ENCODE data around the gene LEFTY1.

The LEFTY1 gene

GRCh38 chr1:225868631-225869330 lies 20.2 kb downstream of the LEFTY1 start:
- FAIRE-seq, result no peak

- FAIRE-seq, result no peak
Measured at GRCh38 chr1:225866981-225867380, 22.0 kb downstream of the LEFTY1 start.

- no peak for FAIRE-seq
Measured at GRCh38 chr1:225866061-225866837, 22.7 kb downstream of the LEFTY1 start.

- FAIRE-seq, result no peak
Measured at GRCh38 chr1:225865514-225865913, 23.4 kb downstream of the LEFTY1 start.

- no peak for FAIRE-seq
Measured at GRCh38 chr1:225863167-225863566, 25.8 kb downstream of the LEFTY1 start.

DNA sequence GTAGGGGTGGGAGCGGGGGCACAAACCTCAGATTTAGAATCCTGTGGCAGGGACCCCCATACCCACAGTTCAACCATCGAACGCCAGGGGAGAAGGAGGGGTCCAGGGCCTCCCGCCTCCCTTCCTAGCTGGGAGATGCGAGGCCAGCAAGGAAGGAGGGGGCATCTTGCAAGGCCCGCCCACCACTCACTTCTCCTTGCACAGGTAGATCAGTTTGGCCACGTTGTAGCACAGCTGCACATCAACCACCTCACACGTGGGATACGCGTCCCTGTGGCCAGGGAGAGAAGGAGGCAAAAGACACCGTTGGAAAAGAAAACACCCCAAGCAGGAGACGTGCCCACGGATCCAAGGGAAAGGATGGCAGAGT lies 26.4 kb downstream of the LEFTY1 start:
- FAIRE-seq, result no peak

DNA sequence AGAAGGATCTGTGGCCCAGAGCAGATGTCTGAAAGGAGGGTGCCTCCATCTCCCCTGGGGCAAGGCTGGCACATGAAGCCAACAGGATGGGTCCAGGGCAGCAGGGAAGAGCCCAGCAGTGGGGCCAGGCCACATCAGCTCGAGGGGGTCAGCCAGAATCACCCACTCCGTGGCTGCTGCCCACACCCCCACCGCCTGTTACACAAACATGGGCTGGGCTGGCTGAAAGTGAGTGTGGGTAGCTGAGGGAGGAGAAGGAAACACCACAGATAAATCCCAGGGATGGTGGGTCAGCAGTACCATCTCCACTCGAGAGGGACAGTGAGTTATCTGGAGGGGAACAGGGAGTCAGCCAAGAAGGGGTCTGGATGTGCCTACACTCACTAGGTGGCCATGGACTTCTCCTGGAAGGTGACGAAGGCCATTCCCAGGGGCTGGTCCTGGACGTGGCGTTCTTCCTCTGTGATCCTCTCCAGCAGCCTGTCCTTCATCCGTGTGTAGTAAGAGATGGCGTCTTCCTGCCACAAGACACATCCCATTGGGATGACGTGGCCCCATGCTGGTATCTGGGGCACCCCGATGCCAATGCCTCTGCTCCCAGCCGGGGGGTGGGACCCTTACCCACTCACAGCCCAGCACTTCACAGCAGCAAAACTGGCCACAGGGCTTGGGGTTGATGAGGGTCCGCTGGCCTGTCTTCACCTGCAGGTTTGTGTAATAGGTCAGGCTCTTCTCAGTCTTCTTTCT lies 26.9 kb downstream of the LEFTY1 start:
- FAIRE-seq, result no peak

- no peak for FAIRE-seq
Measured at GRCh38 chr1:225860876-225861441, 28.0 kb downstream of the LEFTY1 start.

DNA sequence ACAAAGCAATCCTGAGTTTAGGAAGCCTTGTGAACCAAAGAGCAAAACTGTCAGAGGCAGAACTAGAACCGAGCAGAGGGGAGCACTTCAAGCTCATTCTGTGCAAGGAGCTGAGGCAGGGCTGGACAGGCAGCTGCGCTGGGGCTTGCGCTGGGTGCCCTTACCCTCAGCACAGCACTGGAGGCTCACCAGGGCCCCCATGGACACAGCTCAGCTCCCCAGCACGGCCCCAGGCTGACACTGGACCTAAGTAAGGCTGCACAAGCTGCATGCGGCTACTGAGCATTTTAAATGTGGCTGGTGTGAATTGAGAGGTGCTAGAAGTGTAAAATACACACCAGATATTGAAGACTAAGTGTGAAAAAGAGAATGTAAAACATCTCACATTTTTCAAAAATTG lies 28.8 kb downstream of the LEFTY1 start:
- no peak for FAIRE-seq

GRCh38 chr1:225859151-225859550 lies 29.8 kb downstream of the LEFTY1 start:
- FAIRE-seq, result no peak

- FAIRE-seq, result no peak
Measured at GRCh38 chr1:225857256-225857655, 31.7 kb downstream of the LEFTY1 start.

GRCh38 chr1:225855503-225856300 lies 33.2 kb downstream of the LEFTY1 start:
- no peak for FAIRE-seq

GRCh38 chr1:225853441-225853840 lies 35.5 kb downstream of the LEFTY1 start:
- no peak for FAIRE-seq

- FAIRE-seq, result no peak
Measured at GRCh38 chr1:225852413-225853124, 36.4 kb downstream of the LEFTY1 start.

GRCh38 chr1:225851805-225852204 lies 37.1 kb downstream of the LEFTY1 start:
- FAIRE-seq, result no peak

- FAIRE-seq, result no peak
Measured at GRCh38 chr1:225850370-225850769, 38.6 kb downstream of the LEFTY1 start.

GRCh38 chr1:225849925-225850324 lies 39.0 kb downstream of the LEFTY1 start:
- no peak for FAIRE-seq

- no peak for FAIRE-seq
Measured at GRCh38 chr1:225848030-225848955, 40.7 kb downstream of the LEFTY1 start.

GRCh38 chr1:225847610-225848009 lies 41.3 kb downstream of the LEFTY1 start:
- FAIRE-seq, result no peak

All from endometrium (tissue), 2 donors.